K562 (cell line): ENCODE results near the gene ETS2. TPM values are rescaled to one million over a fixed set of nuclear protein-coding genes. Genes with fewer than 3 reads are reported as not detected.
A peak's percentile ranks its signal among the peaks of the same experiment; 100 is the strongest.

Source experiments
- BHLHE40 ChIP-seq: IDR thresholded peaks from 2 replicates; pipeline ENCODE4 v1.6.1; 2011; ENCODE audit warnings: low read length, improper control_type of control experiment
- CXXC5 ChIP-seq: fragments of 250-450 bp; sonication (Bioruptor Pico); IDR thresholded peaks from 2 replicates; pipeline ENCODE4 v1.8.0; 2022; ENCODE audit warnings: inconsistent platforms, mild to moderate bottlenecking, moderate library complexity
- ELF1 ChIP-seq: fragments of 200-800 bp; sonication (Bioruptor generic); IDR thresholded peaks from 2 replicates; pipeline ENCODE4 v1.6.1; 2016; ENCODE audit warnings: missing genetic modification characterization, missing compliant biosample characterization
- EZH2 ChIP-seq: IDR thresholded peaks from 2 replicates; pipeline ENCODE4 v1.6.1; 2012; ENCODE audit warnings: low read depth, mild to moderate bottlenecking, inconsistent platforms, low read length, borderline replicate concordance
- FOXJ3 ChIP-seq: sonication (generic); formaldehyde crosslinking; IDR thresholded peaks from 2 replicates; pipeline ENCODE4 v1.4.0; 2020; ENCODE audit warnings: mild to moderate bottlenecking, missing genetic modification reagents
- HIVEP1 ChIP-seq: fragments of 250-450 bp; sonication (Bioruptor Pico); IDR thresholded peaks from 2 replicates; pipeline ENCODE4 v1.4.0; 2020; ENCODE audit warnings: mild to moderate bottlenecking
- HNRNPUL1 ChIP-seq: fragments of 200-400 bp; formaldehyde crosslinking; IDR thresholded peaks from 2 replicates; pipeline ENCODE4 v1.6.1; 2017; ENCODE audit warnings: low read length
- KDM2B ChIP-seq: fragments of 250-450 bp; sonication (Bioruptor Pico); IDR thresholded peaks from 2 replicates; pipeline ENCODE4 v1.8.0; 2021; ENCODE audit warnings: mild to moderate bottlenecking, moderate library complexity
- MECOM ChIP-seq: fragments of 250-450 bp; sonication (Bioruptor Pico); IDR thresholded peaks from 2 replicates; pipeline ENCODE4 v1.8.0; 2022; ENCODE audit warnings: inconsistent platforms
- SAP30 ChIP-seq: fragments of 200-600 bp; sonication (generic); IDR thresholded peaks from 2 replicates; pipeline ENCODE4 v1.6.1; 2012; ENCODE audit warnings: borderline replicate concordance, low read depth, mild to moderate bottlenecking, moderate library complexity, low read length, control low read depth, inconsistent platforms; ENCODE audit not compliant: insufficient read depth, poor library complexity, severe bottlenecking
- SMAD4 ChIP-seq: fragments of 250-450 bp; sonication (Bioruptor Pico); conservative IDR thresholded peaks from 2 replicates; pipeline ENCODE4 v1.8.0; 2021; ENCODE audit warnings: inconsistent platforms, mild to moderate bottlenecking, moderate library complexity
- ZNF174 ChIP-seq: fragments of 250-450 bp; sonication (Bioruptor Pico); IDR thresholded peaks from 2 replicates; pipeline ENCODE4 v1.4.0; 2020; ENCODE audit warnings: mild to moderate bottlenecking
- ZNF561 ChIP-seq: fragments of 450-650 bp; formaldehyde crosslinking; conservative IDR thresholded peaks from 2 replicates; pipeline ENCODE4 v1.4.0; 2020; ENCODE audit warnings: mild to moderate bottlenecking, moderate library complexity
- polyA plus RNA-seq, 8 experiments: library from polyadenylated mRNA; depleted of rRNA in 4 of 8; stranded (reverse) in 5 of 8; unstranded in 3 of 8; fragments of >200 nt; fragmentation: Nextera tagmentation in 2 of 8; fragmentation: Illumina TruSeq in 1 of 8; extraction: Ambion mirVana in 2 of 8; extraction: Trizol in 1 of 8; gene quantifications; 2 replicates each; pipeline versions ENCODE4 v1.2.1 to v1.2.3, GENCODE V29; 2011 to 2014; ENCODE audit warnings: inconsistent platforms in 1 of 8, missing spikeins in 1 of 8
- total RNA-seq, 7 experiments: library from RNA; depleted of rRNA in 6 of 7; stranded (reverse); fragments of >200 nt in 6 of 7; fragmentation: Illumina TruSeq in 2 of 7; extraction: Trizol in 2 of 7; gene quantifications; 2 replicates each; pipeline versions ENCODE4 v1.2.1 to v1.2.3, GENCODE V29; 2011 to 2021; ENCODE audit warnings: low replicate concordance in 1 of 7
- TF ChIP-seq, protein P1 (sequence below): sonication (generic); formaldehyde crosslinking; IDR thresholded peaks from 2 replicates; pipeline ENCODE4 v1.8.1; 2023; ENCODE audit warnings: mild to moderate bottlenecking, missing genetic modification reagents
- TF ChIP-seq, protein P2 (sequence below), 2 experiments: fragments of 450-650 bp in 1 of 2; sonication (generic) in 1 of 2; formaldehyde crosslinking in 1 of 2; IDR thresholded peaks in 1 of 2; conservative IDR thresholded peaks in 1 of 2; 2 replicates each; pipeline versions ENCODE4 v1.6.1 to v1.8.1; 2016 to 2023; ENCODE audit warnings: mild to moderate bottlenecking in 2 of 2, moderate library complexity in 2 of 2, inconsistent platforms in 1 of 2, missing genetic modification reagents in 1 of 2
- TF ChIP-seq, protein P3 (sequence below), 2 experiments: fragments of 450-650 bp; IDR thresholded peaks; 2 replicates each; pipeline ENCODE4 v1.6.1; 2016; ENCODE audit warnings: mild to moderate bottlenecking in 2 of 2, borderline replicate concordance in 1 of 2, low read depth in 1 of 2, moderate library complexity in 1 of 2

The ETS2 gene
- total and polyA plus RNA-seq, 9 of the 15 experiments (the other 6 are each of a cell fraction or from before 2014, with no cell fraction given): 1.7 to 24.4 (median 12.2) TPM

DNA sequence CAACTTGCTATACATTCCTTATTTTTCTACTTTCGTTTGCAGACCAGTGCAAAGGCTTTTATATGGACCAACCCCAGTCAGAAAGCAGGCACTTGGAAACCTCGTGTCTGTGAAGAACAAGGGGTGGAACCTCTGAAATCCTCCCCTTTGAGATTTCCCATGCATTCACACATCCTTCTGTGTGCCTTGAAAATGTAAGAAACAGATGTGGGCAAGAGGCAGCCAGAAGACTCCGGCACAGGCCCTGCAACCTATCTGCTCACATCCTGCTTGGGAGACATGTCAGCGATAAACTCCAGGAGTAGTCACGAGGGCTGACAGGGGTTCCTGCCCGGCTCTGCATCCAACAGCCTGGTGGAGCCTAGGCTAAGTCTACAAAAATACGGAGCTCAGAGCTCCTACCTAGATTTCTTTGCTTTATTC, 42.5 kb downstream of the ETS2 start (continued):
- TF ChIP-seq, protein P1, sequence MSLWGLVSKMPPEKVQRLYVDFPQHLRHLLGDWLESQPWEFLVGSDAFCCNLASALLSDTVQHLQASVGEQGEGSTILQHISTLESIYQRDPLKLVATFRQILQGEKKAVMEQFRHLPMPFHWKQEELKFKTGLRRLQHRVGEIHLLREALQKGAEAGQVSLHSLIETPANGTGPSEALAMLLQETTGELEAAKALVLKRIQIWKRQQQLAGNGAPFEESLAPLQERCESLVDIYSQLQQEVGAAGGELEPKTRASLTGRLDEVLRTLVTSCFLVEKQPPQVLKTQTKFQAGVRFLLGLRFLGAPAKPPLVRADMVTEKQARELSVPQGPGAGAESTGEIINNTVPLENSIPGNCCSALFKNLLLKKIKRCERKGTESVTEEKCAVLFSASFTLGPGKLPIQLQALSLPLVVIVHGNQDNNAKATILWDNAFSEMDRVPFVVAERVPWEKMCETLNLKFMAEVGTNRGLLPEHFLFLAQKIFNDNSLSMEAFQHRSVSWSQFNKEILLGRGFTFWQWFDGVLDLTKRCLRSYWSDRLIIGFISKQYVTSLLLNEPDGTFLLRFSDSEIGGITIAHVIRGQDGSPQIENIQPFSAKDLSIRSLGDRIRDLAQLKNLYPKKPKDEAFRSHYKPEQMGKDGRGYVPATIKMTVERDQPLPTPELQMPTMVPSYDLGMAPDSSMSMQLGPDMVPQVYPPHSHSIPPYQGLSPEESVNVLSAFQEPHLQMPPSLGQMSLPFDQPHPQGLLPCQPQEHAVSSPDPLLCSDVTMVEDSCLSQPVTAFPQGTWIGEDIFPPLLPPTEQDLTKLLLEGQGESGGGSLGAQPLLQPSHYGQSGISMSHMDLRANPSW: no peak
- TF ChIP-seq HIVEP1 (CRISPR knock-in tag) (no peak), SMAD4 (CRISPR knock-in tag) (peak; percentile 80; the same call in 1 of the 2 replicates), MECOM (peak; percentile 66; the same call in 1 of the 2 replicates), CXXC5 (peak; percentile 68), EZH2 (no peak), SAP30 (no peak), ELF1 (tag) (no peak), ZNF561 (CRISPR knock-in tag) (no peak), HNRNPUL1 (no peak), FOXJ3 (CRISPR knock-in tag) (no peak), BHLHE40 (no peak), ZNF174 (CRISPR knock-in tag) (no peak), KDM2B (CRISPR knock-in tag) (no peak)
- TF ChIP-seq, protein P2, sequence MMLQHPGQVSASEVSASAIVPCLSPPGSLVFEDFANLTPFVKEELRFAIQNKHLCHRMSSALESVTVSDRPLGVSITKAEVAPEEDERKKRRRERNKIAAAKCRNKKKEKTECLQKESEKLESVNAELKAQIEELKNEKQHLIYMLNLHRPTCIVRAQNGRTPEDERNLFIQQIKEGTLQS (IDR thresholded peaks at IDR 0.05): no peak
- TF ChIP-seq, protein P2 (CRISPR knock-in tag; conservative IDR thresholded peaks at IDR 0.05): no peak
- TF ChIP-seq, protein P3, sequence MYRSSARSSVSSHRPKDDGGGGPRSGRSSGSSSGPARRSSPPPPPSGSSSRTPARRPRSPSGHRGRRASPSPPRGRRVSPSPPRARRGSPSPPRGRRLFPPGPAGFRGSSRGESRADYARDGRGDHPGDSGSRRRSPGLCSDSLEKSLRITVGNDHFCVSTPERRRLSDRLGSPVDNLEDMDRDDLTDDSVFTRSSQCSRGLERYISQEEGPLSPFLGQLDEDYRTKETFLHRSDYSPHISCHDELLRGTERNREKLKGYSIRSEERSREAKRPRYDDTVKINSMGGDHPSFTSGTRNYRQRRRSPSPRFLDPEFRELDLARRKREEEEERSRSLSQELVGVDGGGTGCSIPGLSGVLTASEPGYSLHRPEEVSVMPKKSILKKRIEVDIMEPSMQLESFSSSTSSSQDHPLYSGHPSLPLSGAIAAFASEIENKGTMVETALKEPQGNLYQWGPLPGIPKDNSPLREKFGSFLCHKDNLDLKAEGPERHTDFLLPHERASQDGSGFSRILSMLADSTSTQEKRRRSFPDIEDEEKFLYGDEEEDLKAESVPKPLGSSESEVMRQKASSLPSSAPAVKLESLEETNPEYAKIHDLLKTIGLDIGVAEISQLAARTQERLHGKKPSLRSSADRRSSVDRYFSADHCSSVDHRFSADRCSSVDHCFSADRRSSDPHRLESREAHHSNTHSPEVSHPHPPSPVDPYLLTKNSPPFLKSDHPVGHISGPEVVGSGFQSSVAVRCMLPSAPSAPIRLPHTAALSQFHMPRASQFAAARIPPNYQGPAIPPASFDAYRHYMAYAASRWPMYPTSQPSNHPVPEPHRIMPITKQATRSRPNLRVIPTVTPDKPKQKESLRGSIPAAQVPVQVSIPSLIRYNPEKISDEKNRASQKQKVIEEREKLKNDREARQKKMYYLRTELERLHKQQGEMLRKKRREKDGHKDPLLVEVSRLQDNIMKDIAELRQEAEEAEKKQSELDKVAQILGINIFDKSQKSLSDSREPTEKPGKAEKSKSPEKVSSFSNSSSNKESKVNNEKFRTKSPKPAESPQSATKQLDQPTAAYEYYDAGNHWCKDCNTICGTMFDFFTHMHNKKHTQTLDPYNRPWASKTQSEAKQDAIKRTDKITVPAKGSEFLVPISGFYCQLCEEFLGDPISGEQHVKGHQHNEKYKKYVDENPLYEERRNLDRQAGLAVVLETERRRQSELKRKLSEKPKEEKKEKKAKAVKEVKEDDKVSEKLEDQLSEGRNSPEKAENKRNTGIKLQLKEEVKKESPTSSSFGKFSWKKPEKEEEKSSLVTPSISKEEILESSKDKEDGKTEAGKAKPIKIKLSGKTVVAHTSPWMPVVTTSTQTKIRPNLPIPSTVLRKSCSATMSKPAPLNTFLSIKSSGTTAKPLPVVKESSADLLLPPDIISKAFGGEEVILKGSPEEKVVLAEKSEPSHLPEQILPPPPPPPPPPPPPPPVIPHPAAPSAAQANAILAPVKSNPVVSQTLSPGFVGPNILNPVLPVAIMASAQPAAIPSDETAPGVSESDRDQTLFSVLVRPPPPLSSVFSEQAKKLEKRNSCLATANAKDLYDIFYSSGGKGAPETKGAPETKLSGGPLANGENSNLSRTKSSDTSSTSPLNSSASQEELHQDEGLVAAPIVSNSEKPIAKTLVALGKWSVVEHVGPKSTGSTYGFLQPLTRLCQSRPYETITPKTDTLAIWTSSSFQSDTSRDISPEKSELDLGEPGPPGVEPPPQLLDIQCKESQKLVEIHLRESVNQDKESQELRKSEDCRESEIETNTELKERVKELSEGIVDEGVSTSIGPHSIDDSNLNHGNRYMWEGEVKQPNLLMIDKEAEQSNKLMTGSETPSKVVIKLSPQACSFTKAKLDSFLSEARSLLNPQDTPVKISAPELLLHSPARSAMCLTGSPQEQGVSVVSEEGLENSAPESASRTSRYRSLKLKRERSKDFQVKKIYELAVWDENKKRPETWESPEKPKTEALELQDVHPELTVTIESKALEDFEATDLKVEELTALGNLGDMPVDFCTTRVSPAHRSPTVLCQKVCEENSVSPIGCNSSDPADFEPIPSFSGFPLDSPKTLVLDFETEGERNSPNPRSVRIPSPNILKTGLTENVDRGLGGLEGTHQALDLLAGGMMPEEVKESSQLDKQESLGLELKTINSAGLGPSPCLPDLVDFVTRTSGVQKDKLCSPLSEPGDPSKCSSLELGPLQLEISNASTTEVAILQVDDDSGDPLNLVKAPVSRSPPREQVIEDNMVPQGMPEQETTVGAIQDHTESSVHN (IDR thresholded peaks at IDR 0.05; ENCODE audit: borderline replicate concordance in 1 of 2, low read depth in 1 of 2): no peak
